DND-41 (cell line): ENCODE measurements around the gene SMARCA1.

Source experiments
- EZH2 ChIP-seq: IDR thresholded peaks from 3 replicates; pipeline ENCODE4 v1.6.1; 2012; ENCODE audit warnings: borderline replicate concordance, low read depth, mild to moderate bottlenecking, moderate library complexity, low read length, inconsistent platforms; ENCODE audit not compliant: severe bottlenecking
- TF ChIP-seq, protein P1 (sequence below): IDR thresholded peaks from 2 replicates; pipeline ENCODE4 v1.5.1; 2012; ENCODE audit warnings: borderline replicate concordance, low read length, moderate library complexity, mild to moderate bottlenecking; ENCODE audit not compliant: poor library complexity, severe bottlenecking; ENCODE audit errors: extremely low read depth

GRCh38 chrX:129553619-129554288 lies 30.5 kb upstream of the SMARCA1 start:
- TF ChIP-seq, protein P1, sequence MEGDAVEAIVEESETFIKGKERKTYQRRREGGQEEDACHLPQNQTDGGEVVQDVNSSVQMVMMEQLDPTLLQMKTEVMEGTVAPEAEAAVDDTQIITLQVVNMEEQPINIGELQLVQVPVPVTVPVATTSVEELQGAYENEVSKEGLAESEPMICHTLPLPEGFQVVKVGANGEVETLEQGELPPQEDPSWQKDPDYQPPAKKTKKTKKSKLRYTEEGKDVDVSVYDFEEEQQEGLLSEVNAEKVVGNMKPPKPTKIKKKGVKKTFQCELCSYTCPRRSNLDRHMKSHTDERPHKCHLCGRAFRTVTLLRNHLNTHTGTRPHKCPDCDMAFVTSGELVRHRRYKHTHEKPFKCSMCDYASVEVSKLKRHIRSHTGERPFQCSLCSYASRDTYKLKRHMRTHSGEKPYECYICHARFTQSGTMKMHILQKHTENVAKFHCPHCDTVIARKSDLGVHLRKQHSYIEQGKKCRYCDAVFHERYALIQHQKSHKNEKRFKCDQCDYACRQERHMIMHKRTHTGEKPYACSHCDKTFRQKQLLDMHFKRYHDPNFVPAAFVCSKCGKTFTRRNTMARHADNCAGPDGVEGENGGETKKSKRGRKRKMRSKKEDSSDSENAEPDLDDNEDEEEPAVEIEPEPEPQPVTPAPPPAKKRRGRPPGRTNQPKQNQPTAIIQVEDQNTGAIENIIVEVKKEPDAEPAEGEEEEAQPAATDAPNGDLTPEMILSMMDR, result no peak
- no peak for TF ChIP-seq EZH2
